ENCODE data around the gene UBQLN2.

Gene UBQLN2

DNA sequence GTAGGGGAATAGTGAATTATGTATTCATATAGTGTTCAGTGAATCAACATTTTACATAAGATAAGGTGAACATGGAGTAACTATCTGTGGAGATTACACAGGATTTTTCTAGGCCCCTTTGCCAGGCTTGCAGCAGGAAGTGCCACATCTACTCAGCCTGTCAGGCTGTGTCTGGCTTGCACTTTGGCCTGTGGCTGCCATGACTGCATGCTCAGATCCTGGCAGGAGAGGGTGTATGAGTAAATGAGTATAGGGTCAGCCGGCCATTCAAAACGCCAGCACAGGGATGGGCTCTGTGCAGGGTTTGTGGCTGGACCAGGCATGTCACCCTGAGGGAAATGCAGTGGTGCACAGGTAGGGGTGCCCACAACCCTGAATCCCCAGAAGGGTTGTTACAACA is 51.9 kb downstream of the UBQLN2 start:
- Histone ChIP-seq H2AFZ (ENCODE audit: low read length) (no peak overlapping the region), H3K27ac (ENCODE audit: low read depth, low read length, poor library complexity, severe bottlenecking) (no peak overlapping the region), H3K4me1 (ENCODE audit: insufficient read depth, low read length, severe bottlenecking) (no peaks in the 10 kb centered on the region), H3K4me3 (ENCODE audit: low read depth, low read length, poor library complexity, severe bottlenecking) (no peak overlapping the region), H3K9ac (ENCODE audit: low read length) (no peak overlapping the region), H3K79me2 (ENCODE audit: insufficient read depth, low read length) (no peaks in the 10 kb centered on the region), H3K36me3 (ENCODE audit: insufficient read depth, low read length) (no peaks in the 10 kb centered on the region), H3K4me2 (ENCODE audit: low read length) (no peak overlapping the region), H4K20me1 (ENCODE audit: insufficient read depth, low read length) (no peaks in the 10 kb centered on the region), H3K9me2 (ENCODE audit: low read depth, low read length) (no peaks in the 10 kb centered on the region), H3K9me3 (ENCODE audit: low read length) (no peaks in the 10 kb centered on the region), H3K27me3 (ENCODE audit: insufficient read depth, low read length) (no peaks in the 10 kb centered on the region), H3F3A (ENCODE audit: insufficient read depth, low read length) (no peaks in the 10 kb centered on the region)
- TF ChIP-seq, protein P1, sequence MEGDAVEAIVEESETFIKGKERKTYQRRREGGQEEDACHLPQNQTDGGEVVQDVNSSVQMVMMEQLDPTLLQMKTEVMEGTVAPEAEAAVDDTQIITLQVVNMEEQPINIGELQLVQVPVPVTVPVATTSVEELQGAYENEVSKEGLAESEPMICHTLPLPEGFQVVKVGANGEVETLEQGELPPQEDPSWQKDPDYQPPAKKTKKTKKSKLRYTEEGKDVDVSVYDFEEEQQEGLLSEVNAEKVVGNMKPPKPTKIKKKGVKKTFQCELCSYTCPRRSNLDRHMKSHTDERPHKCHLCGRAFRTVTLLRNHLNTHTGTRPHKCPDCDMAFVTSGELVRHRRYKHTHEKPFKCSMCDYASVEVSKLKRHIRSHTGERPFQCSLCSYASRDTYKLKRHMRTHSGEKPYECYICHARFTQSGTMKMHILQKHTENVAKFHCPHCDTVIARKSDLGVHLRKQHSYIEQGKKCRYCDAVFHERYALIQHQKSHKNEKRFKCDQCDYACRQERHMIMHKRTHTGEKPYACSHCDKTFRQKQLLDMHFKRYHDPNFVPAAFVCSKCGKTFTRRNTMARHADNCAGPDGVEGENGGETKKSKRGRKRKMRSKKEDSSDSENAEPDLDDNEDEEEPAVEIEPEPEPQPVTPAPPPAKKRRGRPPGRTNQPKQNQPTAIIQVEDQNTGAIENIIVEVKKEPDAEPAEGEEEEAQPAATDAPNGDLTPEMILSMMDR (IDR thresholded peaks at IDR 0.05; ENCODE audit: low read length) = no peak
- TF ChIP-seq EZH2 (IDR thresholded peaks at IDR 0.05; ENCODE audit: borderline replicate concordance, low read length) = no peak

Measured in OCI-LY1 (cell line).